ENCODE measurements around the gene CPEB3.

DNA sequence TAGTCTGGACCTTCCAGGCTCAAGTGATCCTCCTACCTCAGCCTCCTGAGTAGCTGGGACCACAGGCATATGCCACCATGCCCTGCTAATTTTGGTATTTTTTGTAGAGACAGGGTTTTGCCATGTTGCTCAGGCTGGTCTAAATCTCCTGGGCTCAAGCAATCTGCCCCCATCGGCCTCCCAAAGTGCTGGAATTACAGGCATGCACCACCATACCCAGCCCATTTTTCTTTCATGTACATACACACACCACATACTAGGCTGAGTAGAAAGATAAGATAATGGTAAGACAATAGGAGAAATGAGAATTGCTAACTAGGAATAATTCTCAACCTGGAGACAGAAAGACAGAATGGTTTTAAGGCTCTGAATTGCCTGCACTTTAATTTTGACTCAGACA is 83.8 kb downstream of the CPEB3 start:
- no peak for TF ChIP-seq POLR2AphosphoS5 (IDR thresholded peaks at IDR 0.05; ENCODE audit: low read depth, low read length)
- TF ChIP-seq TAF1 (IDR thresholded peaks at IDR 0.05; ENCODE audit: borderline replicate concordance, insufficient read depth, low read length) = no peak
- TF ChIP-seq, protein P1, sequence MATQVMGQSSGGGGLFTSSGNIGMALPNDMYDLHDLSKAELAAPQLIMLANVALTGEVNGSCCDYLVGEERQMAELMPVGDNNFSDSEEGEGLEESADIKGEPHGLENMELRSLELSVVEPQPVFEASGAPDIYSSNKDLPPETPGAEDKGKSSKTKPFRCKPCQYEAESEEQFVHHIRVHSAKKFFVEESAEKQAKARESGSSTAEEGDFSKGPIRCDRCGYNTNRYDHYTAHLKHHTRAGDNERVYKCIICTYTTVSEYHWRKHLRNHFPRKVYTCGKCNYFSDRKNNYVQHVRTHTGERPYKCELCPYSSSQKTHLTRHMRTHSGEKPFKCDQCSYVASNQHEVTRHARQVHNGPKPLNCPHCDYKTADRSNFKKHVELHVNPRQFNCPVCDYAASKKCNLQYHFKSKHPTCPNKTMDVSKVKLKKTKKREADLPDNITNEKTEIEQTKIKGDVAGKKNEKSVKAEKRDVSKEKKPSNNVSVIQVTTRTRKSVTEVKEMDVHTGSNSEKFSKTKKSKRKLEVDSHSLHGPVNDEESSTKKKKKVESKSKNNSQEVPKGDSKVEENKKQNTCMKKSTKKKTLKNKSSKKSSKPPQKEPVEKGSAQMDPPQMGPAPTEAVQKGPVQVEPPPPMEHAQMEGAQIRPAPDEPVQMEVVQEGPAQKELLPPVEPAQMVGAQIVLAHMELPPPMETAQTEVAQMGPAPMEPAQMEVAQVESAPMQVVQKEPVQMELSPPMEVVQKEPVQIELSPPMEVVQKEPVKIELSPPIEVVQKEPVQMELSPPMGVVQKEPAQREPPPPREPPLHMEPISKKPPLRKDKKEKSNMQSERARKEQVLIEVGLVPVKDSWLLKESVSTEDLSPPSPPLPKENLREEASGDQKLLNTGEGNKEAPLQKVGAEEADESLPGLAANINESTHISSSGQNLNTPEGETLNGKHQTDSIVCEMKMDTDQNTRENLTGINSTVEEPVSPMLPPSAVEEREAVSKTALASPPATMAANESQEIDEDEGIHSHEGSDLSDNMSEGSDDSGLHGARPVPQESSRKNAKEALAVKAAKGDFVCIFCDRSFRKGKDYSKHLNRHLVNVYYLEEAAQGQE (IDR thresholded peaks at IDR 0.05; ENCODE audit: insufficient read depth in 1 of 2, low read depth in 2 of 2, low read length in 2 of 2) = no peak
- TF ChIP-seq FOXP2 (optimal IDR thresholded peaks at IDR 0.05; ENCODE audit: borderline replicate concordance, extremely low read depth, extremely low read length, insufficient read depth) = no peak
- no peak for TF ChIP-seq SIN3A (IDR thresholded peaks at IDR 0.05; ENCODE audit: borderline replicate concordance, insufficient read depth, low read length)
